HG03354 (cell line): ENCODE measurements around the gene MAPK4.
"Not testable (repeated sequence)": the region's sequence is repeated elsewhere in the genome, so short reads cannot be mapped to it uniquely, and the experiment has no call there.

Experiments
- ATAC-seq: cut with Tn5 transposase; IDR thresholded peaks from one replicate; pipeline ENCODE4 v1.9.1; 2021; ENCODE audit warnings: mild to moderate bottlenecking; ENCODE audit not compliant: unreplicated experiment, poor library complexity, severe bottlenecking

MAPK4 gene

DNA sequence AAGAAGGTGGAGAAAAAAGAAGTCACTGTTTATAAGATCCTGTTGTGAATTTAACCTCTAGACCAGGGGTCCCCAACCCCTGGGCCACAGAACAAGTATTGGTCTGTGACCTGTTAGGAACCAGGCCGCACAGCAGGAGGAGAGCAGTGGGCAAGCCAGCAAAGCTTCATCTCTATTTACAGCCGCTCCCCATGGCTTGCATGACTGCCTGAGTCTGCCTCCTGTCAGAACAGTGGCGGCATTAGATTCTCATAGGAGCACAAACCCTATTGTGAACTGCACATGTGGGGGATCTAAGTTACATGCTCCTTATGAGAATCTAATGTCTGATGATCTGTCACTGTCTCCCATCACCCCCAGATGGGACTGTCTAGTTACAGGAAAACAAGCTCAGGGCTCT is 13.3 kb downstream of the MAPK4 start:
- ATAC-seq, result not testable (repeated sequence)

DNA sequence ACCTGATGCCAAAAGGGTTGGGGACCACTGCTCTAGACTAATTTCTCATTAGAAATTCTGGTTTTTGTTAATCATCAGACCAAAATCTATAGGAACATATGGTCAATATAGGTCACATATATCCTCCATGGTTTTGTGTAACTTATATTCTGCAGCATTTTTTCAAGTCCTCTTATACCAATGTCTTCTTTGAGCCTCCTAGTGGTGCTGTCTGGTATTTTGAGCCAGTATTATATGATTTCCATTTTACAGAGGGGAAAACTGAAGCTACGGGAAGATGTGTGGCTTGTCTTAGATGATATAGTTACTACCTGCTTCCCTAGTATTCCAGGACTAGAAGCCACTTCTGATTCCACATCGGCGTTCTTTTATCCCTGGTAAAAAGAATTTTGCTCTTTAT is 13.8 kb downstream of the MAPK4 start:
- no peak for ATAC-seq

DNA sequence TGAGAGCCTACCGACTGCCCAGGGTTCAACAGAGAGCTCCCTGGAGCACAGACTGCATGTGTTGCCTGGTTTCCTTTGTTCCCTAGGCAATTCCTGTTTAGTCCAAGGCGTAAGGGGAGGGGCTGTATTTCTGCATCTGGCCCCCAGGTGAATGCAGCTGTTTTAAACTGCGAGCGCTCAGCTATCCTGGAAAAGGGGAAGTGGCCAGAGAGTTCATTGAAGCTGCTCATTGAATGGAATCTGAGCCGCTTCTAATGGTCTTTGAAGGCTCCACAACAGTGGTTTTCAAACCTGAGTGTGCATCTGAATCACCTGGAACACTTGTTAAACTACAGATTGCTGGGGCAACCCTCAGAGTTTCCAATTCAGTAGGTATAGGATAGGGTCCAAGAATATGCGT is 18.1 kb downstream of the MAPK4 start:
- ATAC-seq, result no peak

DNA sequence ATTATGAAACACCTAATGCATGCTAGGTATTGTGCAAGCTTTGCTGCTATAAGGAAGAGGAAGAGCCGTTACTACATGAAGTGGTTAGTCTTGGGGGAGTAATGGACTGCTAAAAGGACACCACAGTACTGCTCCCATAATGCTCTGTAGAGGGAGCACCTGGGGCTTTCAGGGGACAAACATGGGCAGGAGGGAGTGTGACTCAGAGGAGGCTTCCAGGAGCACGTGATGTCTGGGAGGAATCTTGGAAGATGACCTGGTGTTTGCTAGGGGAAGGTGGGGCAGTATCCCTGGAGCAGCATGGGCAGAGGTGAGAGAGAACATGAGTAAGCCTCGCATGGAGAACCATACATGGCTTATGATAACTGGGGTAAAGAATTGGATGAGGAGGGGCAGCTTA is 18.8 kb downstream of the MAPK4 start:
- no peak for ATAC-seq

GRCh38 chr18:50579061-50579774 is 19.3 kb downstream of the MAPK4 start:
- no peak for ATAC-seq

GRCh38 chr18:50581517-50581916 is 21.6 kb downstream of the MAPK4 start:
- no peak for ATAC-seq

GRCh38 chr18:50582500-50582899 is 22.6 kb downstream of the MAPK4 start:
- no peak for ATAC-seq

DNA sequence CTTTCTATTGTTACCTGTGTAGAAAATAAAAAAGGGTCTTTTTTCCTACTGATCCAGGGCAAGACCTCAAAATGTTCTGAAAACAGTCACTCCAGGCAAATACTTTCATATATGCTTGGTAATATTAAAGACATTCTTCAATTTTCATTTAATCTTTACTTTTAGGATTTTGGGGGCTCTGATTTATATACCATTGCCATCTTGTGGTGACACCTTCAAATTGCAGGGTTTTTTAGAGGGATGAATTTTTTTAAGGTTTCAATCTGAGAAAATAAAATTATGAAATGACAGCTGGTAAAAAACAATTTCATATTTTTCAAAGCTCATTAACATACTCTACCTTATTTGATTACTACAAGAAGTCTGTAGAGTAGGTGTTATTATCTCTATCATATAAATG is 26.8 kb downstream of the MAPK4 start:
- ATAC-seq, result no peak

DNA sequence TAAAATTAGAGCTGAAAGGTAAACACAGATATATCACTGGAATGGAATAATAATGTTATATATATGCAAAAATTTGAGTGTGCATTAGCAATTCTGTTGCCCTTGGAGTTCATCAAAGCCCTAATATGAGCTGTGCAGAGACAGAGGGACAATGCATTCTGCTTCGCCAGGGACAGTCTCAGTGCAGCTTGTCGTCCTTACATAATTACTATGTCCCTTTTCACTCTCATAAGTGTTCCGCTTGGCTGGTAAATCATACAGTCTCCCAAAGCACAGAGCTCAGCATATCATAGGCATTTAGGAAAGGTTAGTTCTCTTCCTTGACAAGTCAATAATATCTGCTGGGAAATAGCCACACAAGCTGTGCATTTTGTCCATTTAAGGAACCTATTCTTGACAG is 30.7 kb downstream of the MAPK4 start:
- no peak for ATAC-seq

DNA sequence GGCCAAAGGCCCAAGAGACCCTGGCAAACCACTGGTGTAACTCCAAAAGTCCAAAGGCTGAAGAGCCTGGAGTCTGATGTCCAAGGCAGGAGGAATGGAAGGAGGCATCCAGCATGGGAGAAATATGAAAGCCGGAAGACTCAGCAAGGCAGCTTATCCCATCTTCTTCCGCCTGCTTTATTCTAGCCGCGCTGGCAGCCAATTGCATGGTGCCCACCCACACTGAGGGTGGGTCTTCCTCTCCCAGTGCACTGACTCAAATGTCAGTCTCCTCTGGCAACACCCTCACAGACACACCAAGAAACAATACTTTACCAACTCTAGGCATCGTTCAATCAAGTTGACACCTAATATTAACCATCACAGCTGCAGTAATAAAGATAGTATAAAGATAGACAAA is 34.1 kb downstream of the MAPK4 start:
- ATAC-seq, result no peak

- ATAC-seq, result no peak
Observed at GRCh38 chr18:50594942-50595341, 35.1 kb downstream of the MAPK4 start.

DNA sequence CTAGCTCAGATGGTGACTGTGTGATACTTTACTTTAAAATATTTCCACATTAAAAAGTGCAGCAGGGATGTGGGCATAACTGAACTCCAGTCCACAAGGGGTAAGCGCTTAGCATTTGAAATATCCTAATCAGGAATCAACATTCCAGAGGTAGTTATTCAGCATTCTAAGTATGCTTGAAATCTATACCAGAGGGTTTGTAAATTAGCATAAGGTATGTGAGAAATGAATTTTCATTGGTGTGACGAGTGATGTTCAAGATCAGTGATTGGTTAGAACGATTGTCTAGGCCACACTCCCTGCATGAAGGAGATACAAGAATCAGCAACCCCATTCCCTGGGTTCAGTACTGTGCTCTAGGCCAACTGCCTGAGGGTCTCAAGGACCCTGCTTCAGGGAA is 42.6 kb downstream of the MAPK4 start:
- ATAC-seq, result no peak

- no peak for ATAC-seq
Observed at GRCh38 chr18:50606609-50607008, 46.7 kb downstream of the MAPK4 start.

DNA sequence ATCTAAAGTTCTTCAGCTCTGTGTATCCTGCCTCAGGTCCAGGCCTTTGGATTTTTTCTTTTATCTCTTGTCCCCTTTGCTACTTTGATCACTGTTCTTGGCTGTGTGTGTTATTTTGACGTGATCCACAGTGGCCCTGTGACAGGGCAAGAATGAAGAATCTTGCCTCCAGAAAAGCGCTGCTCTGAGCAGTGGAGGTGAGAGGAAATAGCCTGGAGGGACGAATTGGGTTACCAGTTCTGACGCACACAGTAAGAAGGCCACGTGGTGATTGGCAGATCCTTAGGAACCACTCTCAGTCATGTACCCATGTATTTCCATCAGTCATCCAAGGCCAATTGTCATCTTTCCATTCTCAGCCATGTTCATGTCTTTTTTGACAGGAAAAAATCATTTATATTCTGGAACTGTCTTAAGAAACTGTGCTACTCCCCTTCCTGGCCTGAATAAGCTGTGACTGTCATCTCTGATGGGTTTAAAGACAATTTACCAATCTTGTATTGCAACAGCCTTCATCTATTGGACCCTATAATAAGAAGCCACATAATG is 47.6 kb downstream of the MAPK4 start:
- no peak for ATAC-seq

- not testable (repeated sequence) for ATAC-seq
Observed at GRCh38 chr18:50609171-50609570, 49.3 kb downstream of the MAPK4 start.

- ATAC-seq, result no peak
Observed at GRCh38 chr18:50610349-50610748, 50.5 kb downstream of the MAPK4 start.

DNA sequence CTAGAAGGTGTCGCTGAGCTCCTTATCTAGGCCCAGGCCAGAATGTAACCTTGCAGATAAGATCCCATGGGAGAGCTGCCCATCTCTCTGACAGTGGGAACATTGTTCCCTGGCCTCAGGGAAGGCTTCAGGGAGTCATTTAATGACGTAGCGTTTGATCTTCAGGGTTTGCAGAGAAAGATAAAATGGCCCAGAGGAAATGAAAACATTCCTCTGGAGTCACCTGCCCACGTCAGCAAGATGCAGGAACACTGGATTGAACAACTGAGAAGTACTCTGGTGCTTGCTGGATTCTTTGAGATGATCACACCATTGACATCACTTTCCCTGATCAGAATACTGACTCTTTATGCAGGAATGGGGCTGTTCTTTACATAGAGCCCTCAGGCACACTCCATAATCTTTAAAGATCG is 51.6 kb downstream of the MAPK4 start:
- no peak for ATAC-seq

DNA sequence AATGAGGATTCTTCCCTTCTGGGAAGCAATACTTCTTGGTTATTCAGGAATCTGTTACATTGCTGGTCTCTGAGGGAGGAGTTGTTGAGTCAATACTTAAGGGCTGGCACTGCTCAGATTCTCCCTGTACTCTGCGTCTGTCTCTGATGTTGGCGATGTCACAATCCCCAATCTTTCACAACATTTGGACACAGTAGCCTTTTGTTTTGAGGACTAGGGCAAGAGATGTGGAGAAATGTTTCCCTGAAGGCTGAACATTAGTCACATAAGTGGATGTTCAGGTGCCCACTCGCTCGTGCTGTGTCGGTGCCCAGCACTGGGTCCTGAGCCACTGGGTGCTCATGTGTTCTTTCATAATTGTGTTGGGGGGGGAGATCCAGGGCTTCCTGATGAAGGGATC is 55.0 kb downstream of the MAPK4 start:
- ATAC-seq, result no peak

DNA sequence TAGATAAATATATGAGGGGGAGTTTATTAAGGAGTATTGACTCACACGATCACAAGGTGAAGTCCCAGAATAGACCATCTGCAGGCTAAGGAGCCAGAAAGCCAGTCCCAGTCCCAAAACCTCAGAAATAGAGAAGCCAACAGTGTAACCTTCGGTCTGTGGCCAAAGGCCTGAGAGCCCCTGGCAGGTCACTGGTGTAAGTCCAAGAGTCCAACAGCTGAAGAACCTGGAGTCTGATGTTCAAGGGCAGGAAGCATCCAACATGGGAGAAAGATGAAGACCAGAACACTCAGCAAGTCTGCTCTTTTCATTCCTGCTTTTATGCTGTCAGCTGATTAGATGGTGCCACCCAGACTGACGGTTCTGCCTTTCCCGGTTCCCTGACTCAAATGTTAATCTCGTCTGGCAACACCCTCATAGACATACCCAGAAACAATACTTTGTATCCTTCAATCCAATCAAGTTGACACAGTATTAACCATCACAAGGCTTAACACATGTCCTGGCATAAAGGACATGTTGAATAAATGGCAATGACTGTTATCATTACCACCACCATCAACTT is 56.7 kb downstream of the MAPK4 start:
- no peak for ATAC-seq

- ATAC-seq, result no peak
Observed at GRCh38 chr18:50619861-50620275, 60.0 kb downstream of the MAPK4 start.

DNA sequence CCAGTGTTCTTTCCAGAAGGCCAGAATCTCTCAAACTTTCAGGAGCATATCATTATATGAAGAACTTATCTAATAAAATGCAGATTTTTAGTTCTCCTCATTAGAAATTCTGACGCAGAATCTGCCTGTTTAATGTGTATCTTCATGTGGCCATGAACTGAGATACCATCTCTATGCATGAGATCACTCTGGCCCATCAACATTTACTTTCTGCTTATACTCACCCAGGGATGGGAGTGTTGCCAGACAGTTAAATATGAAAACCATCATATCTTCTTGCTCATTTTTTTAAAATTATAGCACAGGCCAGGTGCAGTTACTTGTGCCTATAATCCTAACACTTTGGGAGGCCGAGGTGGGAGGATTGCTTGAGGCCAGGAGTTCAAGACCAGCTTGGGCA is 60.4 kb downstream of the MAPK4 start:
- ATAC-seq, result no peak

GRCh38 chr18:50621366-50621765 is 61.5 kb downstream of the MAPK4 start:
- ATAC-seq, result no peak
